Measurements from ENCODE around the gene PROZ. TPM values are rescaled to one million over a fixed set of nuclear protein-coding genes. Genes with fewer than 3 reads are reported as not detected.

Gene PROZ
- total RNA-seq, 1 donor from 2014 or later: not detected

- H3K9me3 Mint-ChIP-seq (ENCODE audit: low read depth): no peaks in the 10 kb centered on the region
- no peaks in the 10 kb centered on the region for H3K36me3 Mint-ChIP-seq (ENCODE audit: low read depth)
- no peak overlapping the region for H3K27ac Mint-ChIP-seq (ENCODE audit: unreplicated experiment)
- H3K4me1 Mint-ChIP-seq (ENCODE audit: low read depth): no peaks in the 10 kb centered on the region
- no peak for DNase-seq (ENCODE audit: low spot score)
- H3K27me3 Mint-ChIP-seq (ENCODE audit: low read depth): no peaks in the 10 kb centered on the region
- TF ChIP-seq, protein P1, sequence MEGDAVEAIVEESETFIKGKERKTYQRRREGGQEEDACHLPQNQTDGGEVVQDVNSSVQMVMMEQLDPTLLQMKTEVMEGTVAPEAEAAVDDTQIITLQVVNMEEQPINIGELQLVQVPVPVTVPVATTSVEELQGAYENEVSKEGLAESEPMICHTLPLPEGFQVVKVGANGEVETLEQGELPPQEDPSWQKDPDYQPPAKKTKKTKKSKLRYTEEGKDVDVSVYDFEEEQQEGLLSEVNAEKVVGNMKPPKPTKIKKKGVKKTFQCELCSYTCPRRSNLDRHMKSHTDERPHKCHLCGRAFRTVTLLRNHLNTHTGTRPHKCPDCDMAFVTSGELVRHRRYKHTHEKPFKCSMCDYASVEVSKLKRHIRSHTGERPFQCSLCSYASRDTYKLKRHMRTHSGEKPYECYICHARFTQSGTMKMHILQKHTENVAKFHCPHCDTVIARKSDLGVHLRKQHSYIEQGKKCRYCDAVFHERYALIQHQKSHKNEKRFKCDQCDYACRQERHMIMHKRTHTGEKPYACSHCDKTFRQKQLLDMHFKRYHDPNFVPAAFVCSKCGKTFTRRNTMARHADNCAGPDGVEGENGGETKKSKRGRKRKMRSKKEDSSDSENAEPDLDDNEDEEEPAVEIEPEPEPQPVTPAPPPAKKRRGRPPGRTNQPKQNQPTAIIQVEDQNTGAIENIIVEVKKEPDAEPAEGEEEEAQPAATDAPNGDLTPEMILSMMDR (IDR thresholded peaks at IDR 0.05): no peak
- no peak overlapping the region for H3K4me3 Mint-ChIP-seq (ENCODE audit: unreplicated experiment)
Observed at GRCh38 chr13:113143466-113144254, 14.8 kb upstream of the PROZ start.

- Mint-ChIP-seq H3K36me3 (ENCODE audit: low read depth) (no peaks in the 10 kb centered on the region), H3K27me3 (ENCODE audit: low read depth) (no peaks in the 10 kb centered on the region), H3K9me3 (ENCODE audit: low read depth) (no peaks in the 10 kb centered on the region), H3K4me3 (ENCODE audit: unreplicated experiment) (no peak overlapping the region), H3K27ac (ENCODE audit: unreplicated experiment) (no peak overlapping the region), H3K4me1 (ENCODE audit: low read depth) (no peaks in the 10 kb centered on the region)
- TF ChIP-seq, protein P1 (IDR thresholded peaks at IDR 0.05): no peak
- no peak for DNase-seq (ENCODE audit: low spot score)
Observed at GRCh38 chr13:113144255-113144629, 14.2 kb upstream of the PROZ start.

GRCh38 chr13:113145496-113145895, 13.0 kb upstream of the PROZ start:
- TF ChIP-seq, protein P1 (IDR thresholded peaks at IDR 0.05): no peak
- no peaks in the 10 kb centered on the region for H3K36me3 Mint-ChIP-seq (ENCODE audit: low read depth)
- no peaks in the 10 kb centered on the region for H3K27me3 Mint-ChIP-seq (ENCODE audit: low read depth)
- H3K27ac Mint-ChIP-seq (ENCODE audit: unreplicated experiment): no peak overlapping the region
- no peaks in the 10 kb centered on the region for H3K4me1 Mint-ChIP-seq (ENCODE audit: low read depth)
- DNase-seq (ENCODE audit: low spot score): no peak
- no peak overlapping the region for H3K4me3 Mint-ChIP-seq (ENCODE audit: unreplicated experiment)
- no peaks in the 10 kb centered on the region for H3K9me3 Mint-ChIP-seq (ENCODE audit: low read depth)

DNA sequence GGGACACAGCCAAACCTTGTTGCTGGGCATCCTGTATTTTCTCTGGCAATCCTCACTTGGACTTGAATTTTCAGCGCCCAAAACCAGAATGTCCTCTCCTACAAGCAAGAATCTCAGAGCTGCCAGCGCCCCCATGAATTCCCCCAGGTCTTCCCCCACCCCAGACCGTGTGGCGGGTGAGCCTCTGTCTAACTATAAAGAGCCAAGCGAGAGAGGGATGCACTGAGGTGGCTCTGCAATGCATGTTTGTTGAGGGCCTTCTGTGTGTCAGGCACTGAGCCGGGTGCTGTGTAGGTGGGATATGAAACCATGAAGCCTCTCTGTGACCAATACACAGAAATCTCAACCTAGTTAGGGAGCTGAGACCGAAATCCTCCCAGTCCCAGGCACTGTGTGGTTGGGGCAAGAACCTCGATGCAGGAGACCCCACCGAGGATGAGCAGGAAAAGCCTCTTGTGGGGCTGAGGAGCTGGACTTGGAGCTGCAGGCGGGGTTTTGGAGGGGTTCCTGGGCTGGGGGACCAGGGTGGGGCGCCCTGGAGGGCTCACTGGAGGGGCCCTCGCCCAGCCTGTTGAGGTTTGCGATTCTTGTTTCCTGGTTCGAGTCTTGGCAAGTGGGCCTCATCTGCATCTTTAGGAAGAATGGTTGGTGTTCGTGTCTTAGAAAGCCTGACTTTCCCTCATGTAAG, 12.4 kb upstream of the PROZ start:
- no peak overlapping the region for H3K27ac Mint-ChIP-seq (ENCODE audit: unreplicated experiment)
- no peaks in the 10 kb centered on the region for H3K4me1 Mint-ChIP-seq (ENCODE audit: low read depth)
- no peaks in the 10 kb centered on the region for H3K27me3 Mint-ChIP-seq (ENCODE audit: low read depth)
- TF ChIP-seq, protein P1 (IDR thresholded peaks at IDR 0.05): no peak
- H3K36me3 Mint-ChIP-seq (ENCODE audit: low read depth): peaks cover under 1% of the 10 kb centered on the region
- H3K9me3 Mint-ChIP-seq (ENCODE audit: low read depth): no peaks in the 10 kb centered on the region
- no peak for DNase-seq (ENCODE audit: low spot score)
- H3K4me3 Mint-ChIP-seq (ENCODE audit: unreplicated experiment): no peak overlapping the region

DNA sequence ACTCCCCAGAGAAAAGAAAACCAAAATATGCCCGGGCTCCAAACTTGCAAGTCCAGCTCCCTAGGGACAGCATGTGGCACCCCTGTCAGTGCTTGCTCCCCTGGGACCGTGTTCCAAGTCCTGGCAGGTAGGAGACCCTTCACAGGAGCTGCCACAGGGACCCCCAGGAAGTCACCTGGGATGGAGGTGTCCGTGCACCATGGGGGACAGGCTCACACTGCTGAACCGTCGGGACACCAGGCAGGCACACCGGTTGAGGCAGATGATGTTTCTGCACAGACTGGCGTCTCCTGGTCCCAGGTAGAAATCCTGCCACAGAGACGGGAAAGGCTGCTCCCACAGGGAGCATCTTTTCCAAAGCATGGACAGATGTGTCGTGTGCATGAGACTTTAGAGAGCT, 11.7 kb upstream of the PROZ start:
- DNase-seq (ENCODE audit: low spot score): no peak
- no peaks in the 10 kb centered on the region for H3K9me3 Mint-ChIP-seq (ENCODE audit: low read depth)
- no peaks in the 10 kb centered on the region for H3K4me1 Mint-ChIP-seq (ENCODE audit: low read depth)
- H3K27me3 Mint-ChIP-seq (ENCODE audit: low read depth): no peaks in the 10 kb centered on the region
- no peak overlapping the region for H3K27ac Mint-ChIP-seq (ENCODE audit: unreplicated experiment)
- no peak overlapping the region for H3K4me3 Mint-ChIP-seq (ENCODE audit: unreplicated experiment)
- TF ChIP-seq, protein P1 (IDR thresholded peaks at IDR 0.05): no peak
- H3K36me3 Mint-ChIP-seq (ENCODE audit: low read depth): peaks cover 1% of the 10 kb centered on the region
